ENCODE results near the gene PRR20A.
A peak's percentile ranks its signal among the peaks of the same experiment; 100 is the strongest.

DNA sequence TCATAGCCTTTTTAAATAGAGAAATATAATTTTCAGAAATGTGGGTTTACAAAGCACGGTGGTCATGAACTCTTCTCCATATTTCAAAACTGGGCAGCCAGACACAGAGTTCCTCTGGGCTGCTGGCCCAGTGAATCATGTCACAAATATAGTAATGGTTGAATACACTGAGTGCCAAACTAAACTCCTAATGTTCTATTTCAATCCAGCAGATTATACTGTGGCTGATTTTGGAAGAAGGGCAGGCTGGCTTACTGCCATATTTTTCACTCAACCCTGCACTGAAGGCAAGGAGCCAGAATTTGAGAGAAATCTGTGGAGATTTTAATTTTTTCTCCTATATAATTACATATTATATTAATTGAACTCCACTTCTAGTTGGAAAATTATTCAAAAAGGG is 17.0 kb upstream of the PRR20A start:
- TF ChIP-seq, protein P1, sequence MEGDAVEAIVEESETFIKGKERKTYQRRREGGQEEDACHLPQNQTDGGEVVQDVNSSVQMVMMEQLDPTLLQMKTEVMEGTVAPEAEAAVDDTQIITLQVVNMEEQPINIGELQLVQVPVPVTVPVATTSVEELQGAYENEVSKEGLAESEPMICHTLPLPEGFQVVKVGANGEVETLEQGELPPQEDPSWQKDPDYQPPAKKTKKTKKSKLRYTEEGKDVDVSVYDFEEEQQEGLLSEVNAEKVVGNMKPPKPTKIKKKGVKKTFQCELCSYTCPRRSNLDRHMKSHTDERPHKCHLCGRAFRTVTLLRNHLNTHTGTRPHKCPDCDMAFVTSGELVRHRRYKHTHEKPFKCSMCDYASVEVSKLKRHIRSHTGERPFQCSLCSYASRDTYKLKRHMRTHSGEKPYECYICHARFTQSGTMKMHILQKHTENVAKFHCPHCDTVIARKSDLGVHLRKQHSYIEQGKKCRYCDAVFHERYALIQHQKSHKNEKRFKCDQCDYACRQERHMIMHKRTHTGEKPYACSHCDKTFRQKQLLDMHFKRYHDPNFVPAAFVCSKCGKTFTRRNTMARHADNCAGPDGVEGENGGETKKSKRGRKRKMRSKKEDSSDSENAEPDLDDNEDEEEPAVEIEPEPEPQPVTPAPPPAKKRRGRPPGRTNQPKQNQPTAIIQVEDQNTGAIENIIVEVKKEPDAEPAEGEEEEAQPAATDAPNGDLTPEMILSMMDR (IDR thresholded peaks at IDR 0.05; ENCODE audit: low read depth, low read length, missing input control), result no peak
- TF ChIP-seq, protein P2, sequence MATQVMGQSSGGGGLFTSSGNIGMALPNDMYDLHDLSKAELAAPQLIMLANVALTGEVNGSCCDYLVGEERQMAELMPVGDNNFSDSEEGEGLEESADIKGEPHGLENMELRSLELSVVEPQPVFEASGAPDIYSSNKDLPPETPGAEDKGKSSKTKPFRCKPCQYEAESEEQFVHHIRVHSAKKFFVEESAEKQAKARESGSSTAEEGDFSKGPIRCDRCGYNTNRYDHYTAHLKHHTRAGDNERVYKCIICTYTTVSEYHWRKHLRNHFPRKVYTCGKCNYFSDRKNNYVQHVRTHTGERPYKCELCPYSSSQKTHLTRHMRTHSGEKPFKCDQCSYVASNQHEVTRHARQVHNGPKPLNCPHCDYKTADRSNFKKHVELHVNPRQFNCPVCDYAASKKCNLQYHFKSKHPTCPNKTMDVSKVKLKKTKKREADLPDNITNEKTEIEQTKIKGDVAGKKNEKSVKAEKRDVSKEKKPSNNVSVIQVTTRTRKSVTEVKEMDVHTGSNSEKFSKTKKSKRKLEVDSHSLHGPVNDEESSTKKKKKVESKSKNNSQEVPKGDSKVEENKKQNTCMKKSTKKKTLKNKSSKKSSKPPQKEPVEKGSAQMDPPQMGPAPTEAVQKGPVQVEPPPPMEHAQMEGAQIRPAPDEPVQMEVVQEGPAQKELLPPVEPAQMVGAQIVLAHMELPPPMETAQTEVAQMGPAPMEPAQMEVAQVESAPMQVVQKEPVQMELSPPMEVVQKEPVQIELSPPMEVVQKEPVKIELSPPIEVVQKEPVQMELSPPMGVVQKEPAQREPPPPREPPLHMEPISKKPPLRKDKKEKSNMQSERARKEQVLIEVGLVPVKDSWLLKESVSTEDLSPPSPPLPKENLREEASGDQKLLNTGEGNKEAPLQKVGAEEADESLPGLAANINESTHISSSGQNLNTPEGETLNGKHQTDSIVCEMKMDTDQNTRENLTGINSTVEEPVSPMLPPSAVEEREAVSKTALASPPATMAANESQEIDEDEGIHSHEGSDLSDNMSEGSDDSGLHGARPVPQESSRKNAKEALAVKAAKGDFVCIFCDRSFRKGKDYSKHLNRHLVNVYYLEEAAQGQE (IDR thresholded peaks at IDR 0.05), result no peak
- TF ChIP-seq HNF4G (IDR thresholded peaks at IDR 0.05), result no peak
- TF ChIP-seq GABPA (IDR thresholded peaks at IDR 0.05 in 1 of 2, conservative IDR thresholded peaks at IDR 0.05 in 1 of 2), result no peak
- peak; percentile 88 for TF ChIP-seq YY1 (IDR thresholded peaks at IDR 0.05)
- no peak for TF ChIP-seq MAX (IDR thresholded peaks at IDR 0.05)
- TF ChIP-seq SP1 (IDR thresholded peaks at IDR 0.05), result peak; percentile 57
- TF ChIP-seq RXRA (IDR thresholded peaks at IDR 0.05), result peak; percentile 42 to 69
- peak; percentile 47 to 56 for TF ChIP-seq RAD21 (IDR thresholded peaks at IDR 0.05)

All from liver (tissue), 3 donors.